GM19372 (cell line): ENCODE measurements around the gene CADM2.

Source experiments
- ATAC-seq: cut with Tn5 transposase; IDR thresholded peaks from one replicate; pipeline ENCODE4 v1.9.1; 2021; ENCODE audit warnings: mild to moderate bottlenecking, low read depth, moderate library complexity; ENCODE audit not compliant: unreplicated experiment

CADM2 gene

DNA sequence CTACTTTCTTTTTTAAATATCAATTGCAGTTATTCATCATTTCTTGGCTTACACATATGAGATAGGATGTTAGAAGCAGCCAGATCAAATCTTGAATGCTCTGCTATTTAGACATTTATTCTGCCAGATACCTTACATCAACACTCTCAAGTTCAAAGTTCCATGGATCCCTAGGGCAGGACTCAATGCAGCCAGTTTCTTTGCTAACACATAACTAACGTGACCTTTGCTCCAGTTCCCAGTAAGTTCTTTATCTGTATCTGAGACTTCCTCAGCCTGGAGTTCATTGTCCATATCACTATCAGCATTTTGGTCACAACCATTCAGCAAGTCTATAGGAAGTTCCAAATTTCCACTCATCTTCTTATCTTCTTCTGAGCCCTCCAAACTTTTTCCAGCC is 1092.3 kb downstream of the CADM2 start:
- ATAC-seq, result no peak

DNA sequence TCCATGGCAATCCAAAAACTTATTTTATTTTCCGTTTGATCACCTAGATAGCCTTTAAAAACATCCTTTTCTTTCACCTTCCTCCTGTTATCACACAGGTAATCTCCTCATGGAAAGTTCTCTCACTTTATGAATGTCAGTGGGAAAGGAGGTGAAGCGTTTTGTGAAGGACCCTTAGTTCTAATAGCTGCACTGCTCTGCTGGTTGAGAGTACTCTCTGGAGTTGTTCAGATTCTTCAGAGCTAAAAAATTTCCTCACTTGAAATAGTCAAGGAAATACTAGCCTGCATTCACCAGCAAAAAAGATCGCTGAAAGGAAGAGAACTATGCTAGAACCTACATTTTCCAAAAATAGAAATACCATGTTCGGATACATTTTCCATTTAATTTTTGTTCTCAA is 1097.2 kb downstream of the CADM2 start:
- ATAC-seq, result no peak

DNA sequence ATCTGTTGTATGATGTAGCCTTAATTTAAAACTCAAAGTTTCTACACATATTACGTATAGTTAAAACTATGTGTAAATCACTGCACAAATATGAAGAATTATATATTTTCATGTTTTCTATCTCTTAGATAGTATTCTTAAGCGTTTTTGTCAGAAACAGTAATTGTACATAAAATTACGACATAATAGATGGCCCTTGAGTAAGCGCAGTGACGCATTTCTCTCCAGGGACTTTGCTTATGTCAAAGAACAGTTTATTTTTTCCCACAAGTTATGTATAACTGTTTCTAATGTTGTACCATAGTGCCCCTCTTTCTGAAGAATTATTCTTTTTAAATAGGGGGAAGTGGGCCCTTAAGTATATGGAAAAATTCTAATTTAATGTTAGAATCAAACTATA is 1098.2 kb downstream of the CADM2 start:
- ATAC-seq, result no peak

DNA sequence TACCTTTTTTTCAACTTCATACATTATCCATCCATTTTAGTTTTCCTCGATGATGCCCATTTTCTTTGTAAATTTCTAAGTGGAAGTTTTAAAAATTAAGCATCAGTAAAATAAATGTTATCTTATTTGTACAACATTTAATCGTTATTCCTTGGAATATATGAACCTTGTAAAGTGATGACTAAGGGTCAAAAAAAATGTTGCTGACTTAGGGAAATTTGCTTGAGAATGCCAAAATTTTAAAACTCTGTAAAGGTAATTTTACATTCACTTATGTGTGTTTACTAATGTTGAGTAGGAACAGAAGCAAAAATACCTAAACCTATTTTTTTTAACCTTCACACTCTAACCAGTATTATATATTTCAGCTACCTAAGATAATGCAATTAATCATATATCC is 1115.0 kb downstream of the CADM2 start:
- no peak for ATAC-seq

DNA sequence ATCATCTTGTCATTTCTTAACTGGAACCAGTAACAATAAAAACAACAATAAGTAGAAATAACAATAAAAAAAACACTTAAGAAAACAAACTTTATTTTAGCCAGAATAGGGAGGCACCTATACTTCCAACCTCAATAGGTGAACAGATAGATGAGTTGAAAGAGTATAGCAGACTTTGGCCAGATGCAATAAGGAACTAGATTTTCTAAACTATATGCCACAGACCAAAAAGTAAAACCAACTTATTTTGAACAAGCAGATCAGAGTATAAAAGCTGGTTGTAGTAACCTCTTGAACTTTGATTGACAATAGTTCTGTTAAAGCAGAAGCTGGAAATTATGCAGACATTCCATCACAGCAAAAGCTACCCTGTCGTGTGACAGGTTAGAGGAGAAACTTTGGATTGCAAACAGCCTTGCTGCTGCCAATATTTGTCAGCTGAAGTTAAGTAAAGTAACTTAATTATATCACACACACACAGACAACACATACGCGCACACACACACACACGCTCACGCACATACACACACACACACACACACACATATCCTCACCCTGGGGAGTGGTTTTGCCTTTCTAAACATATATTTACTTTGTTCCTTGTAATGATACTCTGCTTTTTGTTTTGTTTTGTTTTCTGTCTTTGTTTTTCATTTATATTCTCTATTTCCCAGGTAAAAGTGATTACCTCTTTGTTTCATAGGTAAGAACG is 1128.5 kb downstream of the CADM2 start:
- ATAC-seq, result no peak

DNA sequence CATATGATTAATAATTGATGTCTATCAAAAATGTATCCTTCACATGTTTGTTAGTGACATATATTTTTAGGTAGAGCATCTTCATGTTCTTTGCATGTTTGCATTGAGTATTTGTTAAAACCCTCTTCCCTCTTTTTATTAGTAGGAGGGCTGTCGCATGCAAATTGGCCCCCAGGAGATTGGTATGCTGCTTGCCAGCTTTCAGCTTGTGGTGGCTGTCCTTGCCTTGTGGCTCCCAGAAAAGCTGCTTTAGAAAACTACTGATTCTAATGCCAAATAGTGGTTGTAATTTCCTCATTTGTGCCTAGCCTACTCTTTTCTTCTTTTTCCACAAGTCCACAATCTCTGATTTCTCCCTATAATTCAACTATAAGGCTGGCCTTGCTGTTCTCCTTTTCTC is 1145.4 kb downstream of the CADM2 start:
- no peak for ATAC-seq

DNA sequence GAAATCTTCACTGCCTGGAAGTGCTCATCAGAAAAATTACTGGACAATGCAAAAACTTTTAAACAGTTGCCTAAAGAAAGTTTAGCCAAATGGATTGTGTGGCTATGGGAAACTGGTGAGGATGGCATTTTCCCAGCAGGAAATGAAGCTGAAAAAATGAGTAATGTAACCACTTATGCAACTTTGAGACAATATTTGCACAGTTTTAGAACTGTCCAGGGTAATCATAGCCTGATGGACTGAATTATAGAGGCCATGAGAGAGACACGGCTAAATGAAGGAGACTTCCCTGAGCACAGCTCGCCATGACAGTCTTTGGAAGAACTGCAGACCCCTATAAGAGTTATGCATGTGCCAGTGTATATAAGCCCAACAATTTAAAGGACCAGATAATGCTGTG is 1150.6 kb downstream of the CADM2 start:
- no peak for ATAC-seq
